ENCODE measurements around the gene GPALPP1. TPM values are rescaled to one million over a fixed set of nuclear protein-coding genes. Genes with fewer than 3 reads are reported as not detected.

The GPALPP1 gene
- polyA plus RNA-seq, 2 of the 4 experiments (the other 2 are of a cell fraction), result 13.4 to 21.0 TPM

DNA sequence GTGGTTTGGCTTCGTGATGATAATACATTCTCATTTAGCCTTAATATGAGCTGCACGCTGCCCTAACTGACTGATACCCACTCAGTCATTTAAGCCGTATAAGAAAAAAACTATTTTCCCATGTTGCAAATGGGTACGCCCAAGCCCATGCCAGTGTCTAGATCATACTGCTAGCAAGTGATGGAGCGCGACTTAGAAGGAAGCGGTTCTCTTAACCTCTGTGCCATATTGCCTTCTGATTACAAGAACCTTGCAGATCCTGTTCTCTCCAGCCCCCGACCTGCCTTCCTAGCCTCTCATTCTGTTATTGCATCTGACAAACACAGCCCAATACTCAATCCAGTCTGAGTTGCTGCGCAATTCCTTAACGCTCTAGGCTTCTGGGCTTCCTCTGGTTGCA is 603 bp downstream of the GPALPP1 start:
- no peak for TF ChIP-seq RCOR1 (IDR thresholded peaks at IDR 0.05; ENCODE audit: low read depth, low read length)
- TF ChIP-seq CHD4 (IDR thresholded peaks at IDR 0.05; ENCODE audit: borderline replicate concordance), result no peak
- TF ChIP-seq HDAC2 (IDR thresholded peaks at IDR 0.05), result no peak
- TF ChIP-seq, protein P1, sequence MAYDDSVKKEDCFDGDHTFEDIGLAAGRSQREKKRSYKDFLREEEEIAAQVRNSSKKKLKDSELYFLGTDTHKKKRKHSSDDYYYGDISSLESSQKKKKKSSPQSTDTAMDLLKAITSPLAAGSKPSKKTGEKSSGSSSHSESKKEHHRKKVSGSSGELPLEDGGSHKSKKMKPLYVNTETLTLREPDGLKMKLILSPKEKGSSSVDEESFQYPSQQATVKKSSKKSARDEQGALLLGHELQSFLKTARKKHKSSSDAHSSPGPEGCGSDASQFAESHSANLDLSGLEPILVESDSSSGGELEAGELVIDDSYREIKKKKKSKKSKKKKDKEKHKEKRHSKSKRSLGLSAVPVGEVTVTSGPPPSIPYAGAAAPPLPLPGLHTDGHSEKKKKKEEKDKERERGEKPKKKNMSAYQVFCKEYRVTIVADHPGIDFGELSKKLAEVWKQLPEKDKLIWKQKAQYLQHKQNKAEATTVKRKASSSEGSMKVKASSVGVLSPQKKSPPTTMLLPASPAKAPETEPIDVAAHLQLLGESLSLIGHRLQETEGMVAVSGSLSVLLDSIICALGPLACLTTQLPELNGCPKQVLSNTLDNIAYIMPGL (CRISPR knock-in tag; IDR thresholded peaks at IDR 0.05; ENCODE audit: borderline replicate concordance), result no peak
- TF ChIP-seq JUNB (IDR thresholded peaks at IDR 0.05), result no peak
- TF ChIP-seq POLR2AphosphoS2 (conservative IDR thresholded peaks at IDR 0.05; ENCODE audit: low read length), result no peak
- no peak for TF ChIP-seq EHMT2 (IDR thresholded peaks at IDR 0.05; ENCODE audit: low read depth)
- no peak for TF ChIP-seq POLR2A (IDR thresholded peaks at IDR 0.05; ENCODE audit: low read length)
- no peak for TF ChIP-seq NFE2L2 (conservative IDR thresholded peaks at IDR 0.05; ENCODE audit: low read length)
- TF ChIP-seq FOSL2 (IDR thresholded peaks at IDR 0.05), result no peak
- no peak for TF ChIP-seq FOSL2 (CRISPR knock-in tag; IDR thresholded peaks at IDR 0.05)
- TF ChIP-seq RAD21 (conservative IDR thresholded peaks at IDR 0.05 in 1 of 2, IDR thresholded peaks at IDR 0.05 in 1 of 2), result no peak
- TF ChIP-seq CBX2 (IDR thresholded peaks at IDR 0.05; ENCODE audit: borderline replicate concordance, low read depth), result no peak
- no peak for TF ChIP-seq RNF2 (IDR thresholded peaks at IDR 0.05; ENCODE audit: borderline replicate concordance, low read depth)
- TF ChIP-seq NR3C1 (IDR thresholded peaks at IDR 0.05), result no peak
- TF ChIP-seq, protein P2, sequence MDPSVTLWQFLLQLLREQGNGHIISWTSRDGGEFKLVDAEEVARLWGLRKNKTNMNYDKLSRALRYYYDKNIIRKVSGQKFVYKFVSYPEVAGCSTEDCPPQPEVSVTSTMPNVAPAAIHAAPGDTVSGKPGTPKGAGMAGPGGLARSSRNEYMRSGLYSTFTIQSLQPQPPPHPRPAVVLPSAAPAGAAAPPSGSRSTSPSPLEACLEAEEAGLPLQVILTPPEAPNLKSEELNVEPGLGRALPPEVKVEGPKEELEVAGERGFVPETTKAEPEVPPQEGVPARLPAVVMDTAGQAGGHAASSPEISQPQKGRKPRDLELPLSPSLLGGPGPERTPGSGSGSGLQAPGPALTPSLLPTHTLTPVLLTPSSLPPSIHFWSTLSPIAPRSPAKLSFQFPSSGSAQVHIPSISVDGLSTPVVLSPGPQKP (IDR thresholded peaks at IDR 0.05; ENCODE audit: low read depth, low read length), result no peak
- TF ChIP-seq, protein P3, sequence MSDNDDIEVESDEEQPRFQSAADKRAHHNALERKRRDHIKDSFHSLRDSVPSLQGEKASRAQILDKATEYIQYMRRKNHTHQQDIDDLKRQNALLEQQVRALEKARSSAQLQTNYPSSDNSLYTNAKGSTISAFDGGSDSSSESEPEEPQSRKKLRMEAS (IDR thresholded peaks at IDR 0.05), result no peak
- peaks cover 15% of the 10 kb centered on the region for H3K4me1 ChIP-seq
- peak overlapping the region; percentile 95 for H3K4me2 ChIP-seq
- peak overlapping the region; percentile 83 to 93 for H3K27ac ChIP-seq
- peak overlapping the region; percentile 95 for H3K4me3 ChIP-seq
- H3K9me3 ChIP-seq, result no peaks in the 10 kb centered on the region
- ChIA-PET CTCF (no interaction called here), POLR2A (no interaction called here)
- FAIRE-seq, result no peak
- WGBS (ENCODE audit: missing lambda C conversion rate), result 17% methylated on average over 10 of the region's 10 CpGs
- ATAC-seq, result peak in 1 of 2 experiments; percentile 26; a peak in 3 of 6 replicates
- peak in 1 of 2 experiments; percentile 5 for DNase-seq (ENCODE audit: low read depth in 1 of 2, low spot score in 1 of 2)

DNA sequence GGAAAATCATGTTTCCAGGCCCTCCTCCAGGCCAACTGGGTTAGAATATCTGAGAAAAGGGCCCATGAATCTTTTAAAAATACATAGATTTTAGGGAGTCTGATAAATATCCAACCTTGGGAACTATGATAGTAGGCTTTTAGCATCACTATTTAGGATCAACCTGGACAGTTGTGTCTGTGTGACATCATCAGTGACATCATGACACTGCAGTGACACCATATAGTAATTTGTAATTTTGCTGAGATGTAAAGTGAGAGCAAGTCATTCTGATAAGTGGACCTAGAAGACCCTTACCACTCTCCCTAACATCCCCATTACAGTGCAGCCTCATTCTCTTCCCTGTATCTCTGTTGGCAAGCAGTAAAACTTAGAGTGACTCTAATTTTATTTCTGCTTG is 14.1 kb downstream of the GPALPP1 start:
- Histone ChIP-seq H3K4me2 (no peak overlapping the region), H3K4me3 (no peak overlapping the region), H3K9me3 (no peaks in the 10 kb centered on the region), H3K4me1 (no peaks in the 10 kb centered on the region), H3K27ac (no peak overlapping the region)
- TF ChIP-seq, protein P4, sequence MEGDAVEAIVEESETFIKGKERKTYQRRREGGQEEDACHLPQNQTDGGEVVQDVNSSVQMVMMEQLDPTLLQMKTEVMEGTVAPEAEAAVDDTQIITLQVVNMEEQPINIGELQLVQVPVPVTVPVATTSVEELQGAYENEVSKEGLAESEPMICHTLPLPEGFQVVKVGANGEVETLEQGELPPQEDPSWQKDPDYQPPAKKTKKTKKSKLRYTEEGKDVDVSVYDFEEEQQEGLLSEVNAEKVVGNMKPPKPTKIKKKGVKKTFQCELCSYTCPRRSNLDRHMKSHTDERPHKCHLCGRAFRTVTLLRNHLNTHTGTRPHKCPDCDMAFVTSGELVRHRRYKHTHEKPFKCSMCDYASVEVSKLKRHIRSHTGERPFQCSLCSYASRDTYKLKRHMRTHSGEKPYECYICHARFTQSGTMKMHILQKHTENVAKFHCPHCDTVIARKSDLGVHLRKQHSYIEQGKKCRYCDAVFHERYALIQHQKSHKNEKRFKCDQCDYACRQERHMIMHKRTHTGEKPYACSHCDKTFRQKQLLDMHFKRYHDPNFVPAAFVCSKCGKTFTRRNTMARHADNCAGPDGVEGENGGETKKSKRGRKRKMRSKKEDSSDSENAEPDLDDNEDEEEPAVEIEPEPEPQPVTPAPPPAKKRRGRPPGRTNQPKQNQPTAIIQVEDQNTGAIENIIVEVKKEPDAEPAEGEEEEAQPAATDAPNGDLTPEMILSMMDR (IDR thresholded peaks at IDR 0.05), result no peak
- TF ChIP-seq CHD4 (IDR thresholded peaks at IDR 0.05; ENCODE audit: borderline replicate concordance), result no peak
- TF ChIP-seq HDAC2 (IDR thresholded peaks at IDR 0.05), result no peak
- TF ChIP-seq TP53 (CRISPR knock-in tag; IDR thresholded peaks at IDR 0.05), result no peak
- no peak for TF ChIP-seq KDM1A (IDR thresholded peaks at IDR 0.05; ENCODE audit: low read depth)
- no peak for TF ChIP-seq HOXA7 (CRISPR knock-in tag; IDR thresholded peaks at IDR 0.05)
- no peak for TF ChIP-seq FOSL2 (IDR thresholded peaks at IDR 0.05)
- TF ChIP-seq FOSL2 (CRISPR knock-in tag; IDR thresholded peaks at IDR 0.05), result no peak
- TF ChIP-seq, protein P3 (IDR thresholded peaks at IDR 0.05), result no peak
- TF ChIP-seq NR3C1 (IDR thresholded peaks at IDR 0.05), result no peak
- no peak for TF ChIP-seq EP300 (IDR thresholded peaks at IDR 0.05)
- TF ChIP-seq, protein P1 (CRISPR knock-in tag; IDR thresholded peaks at IDR 0.05; ENCODE audit: borderline replicate concordance), result no peak
- TF ChIP-seq, protein P5, sequence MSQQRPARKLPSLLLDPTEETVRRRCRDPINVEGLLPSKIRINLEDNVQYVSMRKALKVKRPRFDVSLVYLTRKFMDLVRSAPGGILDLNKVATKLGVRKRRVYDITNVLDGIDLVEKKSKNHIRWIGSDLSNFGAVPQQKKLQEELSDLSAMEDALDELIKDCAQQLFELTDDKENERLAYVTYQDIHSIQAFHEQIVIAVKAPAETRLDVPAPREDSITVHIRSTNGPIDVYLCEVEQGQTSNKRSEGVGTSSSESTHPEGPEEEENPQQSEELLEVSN (IDR thresholded peaks at IDR 0.05; ENCODE audit: borderline replicate concordance, low read depth), result no peak
- TF ChIP-seq, protein P6, sequence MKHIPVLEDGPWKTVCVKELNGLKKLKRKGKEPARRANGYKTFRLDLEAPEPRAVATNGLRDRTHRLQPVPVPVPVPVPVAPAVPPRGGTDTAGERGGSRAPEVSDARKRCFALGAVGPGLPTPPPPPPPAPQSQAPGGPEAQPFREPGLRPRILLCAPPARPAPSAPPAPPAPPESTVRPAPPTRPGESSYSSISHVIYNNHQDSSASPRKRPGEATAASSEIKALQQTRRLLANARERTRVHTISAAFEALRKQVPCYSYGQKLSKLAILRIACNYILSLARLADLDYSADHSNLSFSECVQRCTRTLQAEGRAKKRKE (CRISPR knock-in tag; IDR thresholded peaks at IDR 0.05; ENCODE audit: low read depth), result no peak
- TF ChIP-seq TFCP2L1 (CRISPR knock-in tag; IDR thresholded peaks at IDR 0.05), result no peak
- TF ChIP-seq FOSB (CRISPR knock-in tag; IDR thresholded peaks at IDR 0.05), result no peak
- TF ChIP-seq HEYL (CRISPR knock-in tag; IDR thresholded peaks at IDR 0.05), result no peak
- no peak for TF ChIP-seq RFX5 (IDR thresholded peaks at IDR 0.05)
- TF ChIP-seq, protein P7, sequence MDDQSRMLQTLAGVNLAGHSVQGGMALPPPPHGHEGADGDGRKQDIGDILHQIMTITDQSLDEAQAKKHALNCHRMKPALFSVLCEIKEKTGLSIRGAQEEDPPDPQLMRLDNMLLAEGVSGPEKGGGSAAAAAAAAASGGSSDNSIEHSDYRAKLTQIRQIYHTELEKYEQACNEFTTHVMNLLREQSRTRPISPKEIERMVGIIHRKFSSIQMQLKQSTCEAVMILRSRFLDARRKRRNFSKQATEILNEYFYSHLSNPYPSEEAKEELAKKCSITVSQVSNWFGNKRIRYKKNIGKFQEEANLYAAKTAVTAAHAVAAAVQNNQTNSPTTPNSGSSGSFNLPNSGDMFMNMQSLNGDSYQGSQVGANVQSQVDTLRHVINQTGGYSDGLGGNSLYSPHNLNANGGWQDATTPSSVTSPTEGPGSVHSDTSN (IDR thresholded peaks at IDR 0.05), result no peak
- no peak for ATAC-seq
- no peak for FAIRE-seq
- ChIA-PET POLR2A (no interaction called here), CTCF (no interaction called here)
- no peak for DNase-seq (ENCODE audit: low read depth in 1 of 2, low spot score in 1 of 2)

All from A549 (cell line).